Neutrophil (primary cell): ENCODE measurements around the gene SYNDIG1L.

Source experiments
- H3K27ac ChIP-seq: fragments of 200-600 bp; sonication (generic); 2 replicates; pipeline ENCODE4 v1.5.1; 2016; ENCODE audit warnings: mild to moderate bottlenecking, moderate library complexity
- H3K27me3 ChIP-seq: fragments of 200-600 bp; sonication (generic); 2 replicates; pipeline ENCODE4 v1.6.0; 2016; ENCODE audit warnings: mild to moderate bottlenecking
- H3K36me3 ChIP-seq: fragments of 200-600 bp; sonication (generic); 2 replicates; pipeline ENCODE4 v1.5.1; 2017
- H3K4me1 ChIP-seq, 2 experiments: fragments of 200-600 bp in 1 of 2; sonication (generic) in 1 of 2; 1 replicate in 1 of 2; 2 replicates in 1 of 2; pipeline versions ENCODE4 v1.5.1 to v1.6.1; 2013 to 2016; ENCODE audit warnings: low read depth in 1 of 2, low read length in 1 of 2, mild to moderate bottlenecking in 1 of 2, moderate library complexity in 1 of 2; ENCODE audit not compliant: control insufficient read depth in 1 of 2, insufficient read depth in 1 of 2
- H3K4me3 ChIP-seq, 2 experiments: fragments of 200-600 bp in 1 of 2; sonication (generic) in 1 of 2; 1 replicate in 1 of 2; 2 replicates in 1 of 2; pipeline ENCODE4 v1.5.1; 2013 to 2016; ENCODE audit warnings: low read depth in 1 of 2, low read length in 1 of 2, mild to moderate bottlenecking in 1 of 2, moderate library complexity in 1 of 2
- H3K9me3 ChIP-seq: fragments of 200-600 bp; sonication (generic); 2 replicates; pipeline ENCODE4 v1.5.1; 2016
- TF ChIP-seq, protein P1 (sequence below): fragments of 200-600 bp; sonication (generic); IDR thresholded peaks from 2 replicates; pipeline ENCODE4 v1.5.1; 2016; ENCODE audit warnings: antibody characterized with exemption

Gene SYNDIG1L

DNA sequence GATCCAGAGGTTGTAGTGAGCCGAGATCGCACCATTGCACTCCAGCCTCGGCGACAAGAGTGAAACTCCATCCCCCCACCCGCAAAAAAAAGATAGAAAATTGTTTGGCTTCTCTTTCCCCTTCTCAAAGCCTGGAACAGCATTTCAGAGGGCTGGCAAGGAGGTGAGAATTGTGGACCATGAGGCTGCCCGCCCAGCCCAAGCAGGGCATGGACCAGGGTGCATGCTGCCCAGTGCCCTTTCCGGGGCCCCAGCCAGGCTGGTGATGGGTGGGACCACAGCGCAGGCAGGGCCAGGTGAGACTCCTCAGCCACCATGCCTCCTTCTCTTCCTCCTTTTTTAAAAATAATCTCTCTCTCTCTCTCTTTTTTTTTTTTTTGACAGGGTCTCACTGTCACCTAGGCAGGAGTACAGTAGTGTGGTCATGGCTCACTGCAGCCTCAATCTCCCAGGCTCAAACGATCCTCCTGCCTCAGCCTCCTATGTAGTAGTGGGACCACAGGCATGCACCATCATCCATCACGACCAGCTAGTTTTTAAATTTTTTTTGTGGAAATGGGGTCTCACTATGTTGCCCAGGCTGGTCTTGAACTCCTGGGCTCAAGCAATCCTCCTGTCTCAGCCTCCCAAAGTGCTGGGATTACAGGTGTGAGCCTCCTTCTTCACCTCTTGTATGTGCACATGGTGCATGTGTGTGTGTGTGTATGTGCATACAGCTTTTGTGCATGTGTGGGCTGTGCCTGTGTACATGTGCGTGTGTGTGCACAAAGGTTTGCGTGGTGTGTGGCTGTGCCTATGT lies 22.2 kb downstream of the SYNDIG1L start:
- no peak overlapping the region for H3K4me3 ChIP-seq
- no peaks in the 10 kb centered on the region for H3K4me1 ChIP-seq
- no peak overlapping the region for H3K27ac ChIP-seq
- TF ChIP-seq, protein P1, sequence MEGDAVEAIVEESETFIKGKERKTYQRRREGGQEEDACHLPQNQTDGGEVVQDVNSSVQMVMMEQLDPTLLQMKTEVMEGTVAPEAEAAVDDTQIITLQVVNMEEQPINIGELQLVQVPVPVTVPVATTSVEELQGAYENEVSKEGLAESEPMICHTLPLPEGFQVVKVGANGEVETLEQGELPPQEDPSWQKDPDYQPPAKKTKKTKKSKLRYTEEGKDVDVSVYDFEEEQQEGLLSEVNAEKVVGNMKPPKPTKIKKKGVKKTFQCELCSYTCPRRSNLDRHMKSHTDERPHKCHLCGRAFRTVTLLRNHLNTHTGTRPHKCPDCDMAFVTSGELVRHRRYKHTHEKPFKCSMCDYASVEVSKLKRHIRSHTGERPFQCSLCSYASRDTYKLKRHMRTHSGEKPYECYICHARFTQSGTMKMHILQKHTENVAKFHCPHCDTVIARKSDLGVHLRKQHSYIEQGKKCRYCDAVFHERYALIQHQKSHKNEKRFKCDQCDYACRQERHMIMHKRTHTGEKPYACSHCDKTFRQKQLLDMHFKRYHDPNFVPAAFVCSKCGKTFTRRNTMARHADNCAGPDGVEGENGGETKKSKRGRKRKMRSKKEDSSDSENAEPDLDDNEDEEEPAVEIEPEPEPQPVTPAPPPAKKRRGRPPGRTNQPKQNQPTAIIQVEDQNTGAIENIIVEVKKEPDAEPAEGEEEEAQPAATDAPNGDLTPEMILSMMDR, result no peak
- peaks cover 40% of the 10 kb centered on the region for H3K27me3 ChIP-seq
- H3K36me3 ChIP-seq, result no peaks in the 10 kb centered on the region
- H3K9me3 ChIP-seq, result no peaks in the 10 kb centered on the region

DNA sequence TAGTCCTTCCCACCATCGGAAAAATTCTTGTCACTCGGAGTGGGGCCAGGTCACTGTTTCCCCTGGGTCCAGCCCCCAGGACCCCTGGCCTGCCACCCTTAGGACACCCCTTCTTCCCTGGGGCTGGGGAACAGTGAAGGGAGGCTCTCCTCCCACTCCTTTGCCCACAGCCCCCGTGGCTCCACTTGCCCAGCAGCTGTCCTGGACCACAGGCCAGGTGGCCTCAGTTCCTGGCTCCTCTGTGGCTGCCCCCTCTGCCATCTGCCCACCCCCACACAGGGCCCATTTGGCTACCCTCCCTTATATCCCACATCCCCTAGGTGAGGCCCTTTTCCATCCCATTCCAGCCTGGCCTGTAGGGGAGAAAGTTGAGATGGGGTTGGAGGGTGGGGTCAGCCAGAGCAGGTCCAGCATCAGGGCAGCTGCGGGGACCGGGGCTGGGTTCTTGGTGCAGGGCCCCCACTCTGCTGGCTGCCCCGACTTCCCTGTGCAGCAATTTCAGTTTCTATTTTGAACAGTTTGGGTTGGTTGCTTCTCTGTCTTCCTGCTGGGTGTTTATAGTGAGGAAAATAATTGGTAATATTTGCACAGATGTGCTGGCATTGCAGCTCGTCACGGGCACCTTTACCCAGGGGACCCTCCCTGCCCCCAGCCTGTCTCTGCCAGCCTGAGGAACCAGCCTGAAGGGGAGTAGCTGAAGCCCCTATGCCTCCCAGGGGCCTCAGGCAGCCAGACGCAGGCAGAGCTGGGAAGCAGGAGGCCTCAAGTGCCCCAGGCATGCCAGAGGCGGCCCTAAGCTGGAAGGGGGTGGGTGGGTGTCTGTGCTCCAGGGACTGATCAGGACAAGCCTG lies 23.4 kb downstream of the SYNDIG1L start:
- Histone ChIP-seq H3K27me3 (peaks cover 47% of the 10 kb centered on the region), H3K36me3 (no peaks in the 10 kb centered on the region), H3K9me3 (no peaks in the 10 kb centered on the region), H3K4me1 (no peaks in the 10 kb centered on the region), H3K4me3 (no peak overlapping the region), H3K27ac (no peak overlapping the region)
- TF ChIP-seq, protein P1, result no peak

DNA sequence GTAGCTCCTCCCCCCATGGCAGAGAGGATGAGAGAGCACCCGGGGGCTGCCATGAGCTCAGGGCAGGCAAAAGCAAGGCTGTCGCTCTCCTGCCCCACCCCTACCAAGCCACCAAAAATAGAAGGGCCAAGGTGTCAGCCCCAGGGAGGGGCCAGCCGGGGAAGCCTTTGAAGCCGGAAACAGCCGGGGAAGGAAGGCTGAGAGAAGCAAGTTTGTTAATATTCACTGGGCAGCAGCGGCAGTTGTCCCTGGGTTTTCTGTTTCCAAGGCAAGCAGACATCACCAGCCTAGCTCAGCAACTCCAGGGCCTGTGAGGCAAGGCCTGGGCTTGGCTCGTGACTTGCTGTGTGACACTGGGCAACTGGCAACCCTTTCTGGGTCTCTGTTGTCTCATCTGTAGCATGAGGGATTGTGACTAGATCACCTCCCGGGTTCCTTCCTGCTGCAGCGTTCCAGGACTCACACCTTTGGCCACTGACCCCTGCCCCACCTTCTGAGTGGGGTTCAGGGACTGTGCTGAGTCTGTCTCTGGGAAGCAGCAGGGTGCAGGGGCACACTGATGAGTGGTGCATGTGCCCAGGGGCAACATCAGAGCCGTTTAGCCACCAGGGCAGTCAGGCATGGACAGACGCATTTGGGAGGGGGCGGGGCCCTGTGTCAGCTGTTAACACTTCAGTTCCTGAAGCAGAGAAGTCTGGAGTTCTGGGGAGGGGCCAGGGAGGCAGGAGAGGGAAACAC lies 24.3 kb downstream of the SYNDIG1L start:
- no peaks in the 10 kb centered on the region for H3K36me3 ChIP-seq
- no peak overlapping the region for H3K27ac ChIP-seq
- H3K4me3 ChIP-seq, result no peak overlapping the region

DNA sequence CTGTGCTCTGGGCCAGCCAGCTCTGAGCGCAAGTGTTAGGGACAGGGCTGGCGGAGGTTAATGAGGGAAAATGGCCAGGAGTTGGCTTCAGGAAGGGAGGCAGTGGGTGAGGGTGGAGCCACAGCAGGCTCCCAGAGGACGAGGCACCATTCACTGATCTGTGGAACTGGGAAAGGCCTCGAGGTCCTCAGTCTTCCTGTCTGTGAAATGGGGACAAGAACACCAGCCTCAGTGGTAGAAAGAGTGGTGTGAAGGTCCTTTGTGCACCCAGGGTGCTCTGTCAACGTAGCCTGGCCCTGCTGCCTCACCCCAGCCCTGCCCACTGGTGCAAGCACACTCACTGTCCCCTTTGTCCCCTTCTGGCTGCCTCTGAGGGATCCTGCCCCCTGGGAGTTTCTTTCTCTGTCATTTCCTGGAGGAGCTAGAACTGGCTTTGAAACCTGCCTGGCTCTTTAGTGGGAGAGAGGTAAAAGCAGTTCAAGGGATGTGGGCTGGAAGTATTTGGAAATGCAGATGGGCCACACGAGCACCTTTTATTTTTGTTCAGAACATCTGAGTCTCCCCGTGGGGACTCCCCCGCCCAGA lies 25.0 kb downstream of the SYNDIG1L start:
- Histone ChIP-seq H3K9me3 (no peaks in the 10 kb centered on the region), H3K4me1 (no peaks in the 10 kb centered on the region), H3K4me3 (no peak overlapping the region), H3K36me3 (no peaks in the 10 kb centered on the region), H3K27me3 (peaks cover 47% of the 10 kb centered on the region), H3K27ac (no peak overlapping the region)
- TF ChIP-seq, protein P1, result no peak

More for the DNA sequence above, 24.3 kb downstream of the SYNDIG1L start:
- H3K4me1 ChIP-seq, result no peaks in the 10 kb centered on the region
- H3K27me3 ChIP-seq, result peaks cover 47% of the 10 kb centered on the region
- no peaks in the 10 kb centered on the region for H3K9me3 ChIP-seq
- TF ChIP-seq, protein P1, result no peak

DNA sequence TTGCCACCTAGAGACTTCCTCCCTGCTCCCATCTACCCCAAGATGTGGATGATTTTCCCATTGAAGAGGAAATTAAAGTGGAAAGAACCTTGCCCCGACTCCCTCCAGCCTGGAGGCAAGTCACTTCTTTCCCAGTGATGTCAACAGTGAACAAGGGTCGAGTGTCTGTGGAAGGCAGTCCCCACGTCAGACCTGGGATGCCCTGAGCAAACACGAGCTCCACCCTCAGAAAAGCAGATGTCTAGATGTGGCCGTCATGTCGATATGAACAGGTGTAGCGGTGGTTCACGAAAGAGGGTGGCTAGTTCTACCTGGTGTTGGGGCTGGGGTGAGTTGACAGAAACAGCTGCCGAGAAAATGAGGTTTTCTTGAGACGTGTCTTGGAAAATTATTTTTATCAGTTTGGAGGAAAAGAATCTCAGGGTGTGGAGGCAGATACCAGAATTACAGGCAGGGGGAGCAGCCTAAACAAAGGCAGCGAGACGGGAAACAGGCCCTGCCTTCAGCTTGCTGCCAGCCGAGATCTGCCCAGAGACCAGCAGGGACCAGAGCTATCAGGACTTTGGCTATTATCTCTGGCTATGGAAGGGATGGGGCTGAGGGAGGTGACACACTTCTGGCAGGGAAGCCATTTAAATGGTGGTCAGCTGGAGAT lies 25.9 kb downstream of the SYNDIG1L start:
- Histone ChIP-seq H3K27me3 (peaks cover 47% of the 10 kb centered on the region), H3K9me3 (no peaks in the 10 kb centered on the region), H3K36me3 (no peaks in the 10 kb centered on the region), H3K27ac (no peak overlapping the region), H3K4me1 (no peaks in the 10 kb centered on the region), H3K4me3 (no peak overlapping the region)
- TF ChIP-seq, protein P1, result no peak
